DMS53 (cell line): Measurements from ENCODE around the gene CDK5RAP3.
"Not testable (repeated sequence)": the region's sequence is repeated elsewhere in the genome, so short reads cannot be mapped to it uniquely, and the experiment has no call there.

Experiments
- DNase-seq: peaks from one replicate; lab custom pipeline; 2025; lab: John Stamatoyannopoulos, UW

CDK5RAP3 gene

DNA sequence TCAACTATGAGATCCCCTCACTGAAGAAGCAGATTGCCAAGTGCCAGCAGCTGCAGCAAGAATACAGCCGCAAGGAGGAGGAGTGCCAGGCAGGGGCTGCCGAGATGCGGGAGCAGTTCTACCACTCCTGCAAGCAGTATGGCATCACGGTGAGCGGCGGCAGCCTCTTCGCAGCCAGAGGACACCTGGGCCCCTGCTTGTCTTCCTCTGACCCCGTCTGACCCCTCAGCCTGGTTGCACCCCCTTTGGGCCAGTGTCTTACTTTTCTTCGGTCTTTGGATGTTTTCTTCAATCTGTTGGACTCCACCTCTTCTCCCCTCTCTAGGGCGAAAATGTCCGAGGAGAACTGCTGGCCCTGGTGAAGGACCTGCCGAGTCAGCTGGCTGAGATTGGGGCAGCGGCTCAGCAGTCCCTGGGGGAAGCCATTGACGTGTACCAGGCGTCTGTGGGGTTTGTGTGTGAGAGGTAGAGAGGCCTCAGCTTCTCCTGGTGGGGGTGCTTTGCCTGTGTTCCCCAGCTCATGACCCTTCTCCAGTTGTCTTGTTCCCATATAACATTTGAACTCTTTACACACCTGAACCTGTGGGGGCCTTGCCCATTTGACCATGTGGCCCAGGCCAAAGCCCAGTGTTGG lies 4.4 kb downstream of the CDK5RAP3 start:
- DNase-seq, result no peak

DNA sequence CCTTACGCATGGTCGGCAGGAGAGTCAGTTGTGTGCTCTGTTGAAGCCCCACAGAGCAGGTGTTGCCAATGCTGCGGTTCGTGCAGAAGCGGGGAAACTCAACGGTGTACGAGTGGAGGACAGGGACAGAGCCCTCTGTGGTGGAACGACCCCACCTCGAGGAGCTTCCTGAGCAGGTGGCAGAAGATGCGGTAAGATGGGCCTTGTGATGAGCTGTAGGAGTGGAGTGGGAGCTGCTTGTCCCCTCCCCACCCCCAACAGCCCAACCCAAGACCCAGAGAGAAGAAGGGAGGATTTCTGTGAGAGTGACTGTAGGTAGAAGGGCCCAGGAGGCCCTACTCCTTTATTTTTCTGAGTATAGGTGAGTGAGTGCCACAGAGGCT lies 4.9 kb downstream of the CDK5RAP3 start:
- DNase-seq, result no peak

DNA sequence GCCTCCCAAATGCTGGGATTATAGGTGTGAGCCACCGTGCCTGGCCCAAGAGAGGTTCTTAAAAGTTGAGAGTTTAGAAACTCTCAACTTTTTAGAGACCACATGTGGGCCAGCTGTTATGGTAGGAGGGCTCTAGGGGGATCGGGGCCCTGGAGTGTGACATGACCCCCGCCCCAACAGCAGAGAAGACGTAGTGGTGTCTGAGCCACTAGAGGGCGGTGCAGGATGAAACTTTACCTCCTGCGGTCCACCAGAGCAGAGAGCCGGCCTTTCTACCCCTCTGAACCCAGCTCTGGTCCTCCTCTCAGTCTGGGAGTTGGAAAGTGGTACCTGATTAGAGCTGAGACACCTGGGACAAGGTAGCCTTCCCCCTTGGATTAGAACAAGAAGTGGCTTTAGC lies 7.4 kb downstream of the CDK5RAP3 start:
- DNase-seq, result peak; percentile 82

DNA sequence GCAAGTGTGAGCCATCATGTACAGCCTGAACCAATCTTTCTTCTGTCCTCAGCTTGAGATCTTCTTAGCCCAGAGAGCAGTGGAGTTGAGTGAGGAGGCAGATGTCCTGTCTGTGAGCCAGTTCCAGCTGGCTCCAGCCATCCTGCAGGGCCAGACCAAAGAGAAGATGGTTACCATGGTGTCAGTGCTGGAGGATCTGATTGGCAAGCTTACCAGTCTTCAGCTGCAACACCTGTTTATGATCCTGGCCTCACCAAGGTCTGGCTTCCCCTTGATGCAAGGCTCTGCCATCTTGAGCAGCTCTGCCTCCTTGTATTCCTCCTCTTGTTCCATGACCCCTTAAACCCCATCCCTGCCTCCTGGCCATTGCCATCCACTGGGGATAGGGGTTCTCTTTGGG lies 9.6 kb downstream of the CDK5RAP3 start:
- DNase-seq, result peak; percentile 84

DNA sequence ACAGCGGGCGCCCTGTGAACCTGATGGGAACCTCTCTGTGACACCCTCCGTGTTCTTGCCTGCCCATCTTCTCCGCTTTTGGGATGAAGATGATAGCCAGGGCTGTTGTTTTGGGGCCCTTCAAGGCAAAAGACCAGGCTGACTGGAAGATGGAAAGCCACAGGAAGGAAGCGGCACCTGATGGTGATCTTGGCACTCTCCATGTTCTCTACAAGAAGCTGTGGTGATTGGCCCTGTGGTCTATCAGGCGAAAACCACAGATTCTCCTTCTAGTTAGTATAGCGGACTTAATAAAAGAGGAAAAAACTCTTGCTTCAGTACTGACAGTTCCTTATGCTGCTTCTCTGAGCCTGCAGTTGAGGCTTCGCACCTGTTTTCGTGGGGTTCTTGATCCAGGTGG lies 10.5 kb downstream of the CDK5RAP3 start:
- DNase-seq, result no peak

DNA sequence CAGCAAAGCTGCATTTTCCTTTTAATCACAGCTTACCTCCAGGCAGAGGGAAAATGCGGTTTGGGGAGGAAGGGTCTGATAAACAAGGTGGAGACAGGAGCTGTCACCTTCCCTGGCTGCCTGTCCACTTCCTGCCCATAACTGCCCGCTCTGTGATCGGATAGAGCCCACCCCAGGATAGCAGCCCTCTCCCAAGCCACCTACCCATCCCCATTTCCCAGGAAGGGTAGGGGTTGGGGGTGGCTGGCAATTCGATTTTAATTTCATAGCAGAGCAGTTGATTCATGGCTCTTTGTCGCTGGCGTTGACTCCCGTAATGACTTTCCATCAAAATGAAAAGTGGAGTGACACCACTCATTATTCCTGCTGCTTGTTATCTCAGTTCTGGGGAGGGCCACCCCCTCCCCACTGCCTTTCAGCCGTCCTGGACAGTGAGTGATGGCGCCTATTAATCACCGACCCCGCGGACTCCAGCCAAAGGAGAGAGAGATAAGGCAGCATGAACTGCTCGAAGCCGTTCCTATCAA lies 11.2 kb downstream of the CDK5RAP3 start:
- DNase-seq, result no peak

DNA sequence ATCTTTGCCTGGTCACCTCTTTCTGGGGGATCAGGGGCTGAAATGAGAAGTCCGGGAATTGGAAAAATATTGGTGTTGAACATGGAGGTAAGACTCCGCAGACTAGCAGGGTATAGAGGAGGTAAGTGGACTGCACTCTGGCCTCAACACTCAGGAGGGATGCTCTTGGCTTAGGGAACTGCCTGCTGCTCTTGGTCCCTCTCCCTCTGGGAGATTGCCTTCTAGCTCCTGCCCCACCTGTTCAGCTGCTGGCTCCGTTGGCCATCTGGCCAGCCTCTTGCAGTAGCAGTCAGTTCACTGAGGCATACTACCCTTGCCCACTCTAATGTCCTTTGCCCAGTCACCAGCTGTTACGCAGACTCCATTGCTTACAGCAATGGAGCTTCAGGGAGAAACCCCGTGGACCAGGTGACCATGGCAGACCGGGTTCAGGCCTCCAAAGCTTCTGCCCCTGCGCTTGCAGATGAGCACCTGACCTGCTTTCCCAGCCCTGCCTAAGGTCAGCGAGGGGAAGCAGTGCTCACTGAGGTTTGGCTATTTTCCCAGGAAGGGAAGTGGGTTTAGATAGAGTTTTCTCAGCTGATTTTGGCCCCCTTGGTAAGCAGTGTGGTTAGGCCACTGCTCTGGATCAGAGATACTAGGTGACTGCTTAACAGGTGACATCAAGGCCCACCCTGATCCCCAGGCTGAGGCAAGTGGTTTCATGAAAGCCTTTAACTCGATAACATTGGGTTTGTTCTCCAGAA lies 11.9 kb downstream of the CDK5RAP3 start:
- no peak for DNase-seq

DNA sequence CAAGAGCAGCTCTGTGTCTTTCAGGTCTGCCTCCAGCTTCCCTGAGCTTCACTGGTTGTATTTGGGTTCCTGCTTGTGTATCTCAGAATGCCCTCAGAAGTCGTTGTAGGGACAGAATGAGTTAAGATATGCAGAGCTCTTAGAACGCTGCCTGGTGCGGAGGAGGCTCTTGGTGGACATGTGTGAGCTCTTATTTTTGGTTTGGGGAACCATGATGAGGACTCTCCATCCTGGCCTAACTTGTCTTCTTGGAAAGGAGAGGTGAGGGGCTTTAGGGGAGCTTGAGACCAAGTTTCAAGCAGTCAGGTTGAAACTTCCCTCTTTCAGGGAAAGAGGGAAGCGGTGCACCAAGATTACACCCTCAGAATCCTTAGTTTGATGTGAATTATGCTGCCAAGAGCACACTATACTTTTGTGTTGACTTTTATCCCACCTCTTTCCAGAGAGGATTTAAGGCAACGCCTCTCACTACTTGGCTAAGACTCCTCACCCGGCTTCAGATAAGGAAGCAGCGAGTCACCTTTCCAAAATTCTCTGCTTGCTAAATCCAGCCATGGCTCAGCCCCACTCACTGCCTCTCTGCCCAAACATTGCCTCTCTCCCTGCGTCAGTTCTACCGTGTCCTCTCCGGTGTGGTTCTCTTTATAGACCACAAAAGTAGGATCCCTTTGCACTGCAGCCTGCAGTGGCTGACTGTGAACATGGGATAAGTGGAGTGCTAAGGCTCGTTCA lies 12.7 kb downstream of the CDK5RAP3 start:
- no peak for DNase-seq

DNA sequence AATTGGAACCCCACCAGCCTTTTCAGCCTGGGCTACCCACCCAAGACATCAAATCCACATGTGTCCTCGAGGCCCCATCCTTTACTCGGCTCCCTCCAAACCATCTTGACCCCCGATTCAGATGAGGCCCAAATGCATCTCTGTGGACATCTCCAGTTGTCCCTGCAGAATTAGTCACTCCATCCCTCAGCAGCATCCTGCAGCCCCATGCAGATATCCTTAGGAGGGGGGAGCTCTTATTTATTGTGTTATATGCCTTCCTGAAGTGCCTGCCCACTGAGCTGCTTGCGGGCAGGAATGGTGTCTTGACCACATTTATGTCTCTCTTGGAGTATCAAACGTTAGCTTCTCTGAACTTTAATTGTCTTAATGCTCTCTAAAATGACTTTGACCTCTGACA lies 15.6 kb downstream of the CDK5RAP3 start:
- DNase-seq, result no peak

DNA sequence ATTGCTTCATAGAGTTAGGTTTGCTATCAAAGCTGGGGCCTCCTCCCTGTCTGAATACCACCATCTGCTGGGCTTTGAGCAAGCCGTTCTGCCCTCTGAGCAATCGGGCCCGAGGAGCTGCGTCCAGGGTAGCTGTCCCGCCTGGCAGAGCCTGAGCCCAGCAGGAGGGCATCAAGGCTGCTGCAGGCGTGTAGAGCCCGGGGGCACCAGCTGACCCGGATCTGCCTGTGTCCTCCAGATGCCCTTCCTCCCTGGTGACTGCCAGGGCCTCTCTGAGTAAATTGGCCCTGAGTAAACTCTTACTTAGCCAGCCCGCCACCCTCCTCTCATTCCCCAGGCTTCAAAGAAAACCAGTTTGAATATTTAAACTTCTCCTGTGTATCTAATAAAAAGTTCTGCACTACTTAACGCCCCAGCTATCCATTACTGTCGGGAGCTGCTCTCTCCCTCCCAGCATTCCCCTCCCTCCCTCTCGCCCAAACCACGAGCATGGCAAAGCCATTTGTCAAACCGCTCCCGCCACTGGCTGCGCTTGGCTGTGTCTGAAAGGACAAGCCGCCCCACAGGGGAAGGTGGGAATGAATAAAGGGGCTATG lies 16.4 kb downstream of the CDK5RAP3 start:
- peak; percentile 76 for DNase-seq

DNA sequence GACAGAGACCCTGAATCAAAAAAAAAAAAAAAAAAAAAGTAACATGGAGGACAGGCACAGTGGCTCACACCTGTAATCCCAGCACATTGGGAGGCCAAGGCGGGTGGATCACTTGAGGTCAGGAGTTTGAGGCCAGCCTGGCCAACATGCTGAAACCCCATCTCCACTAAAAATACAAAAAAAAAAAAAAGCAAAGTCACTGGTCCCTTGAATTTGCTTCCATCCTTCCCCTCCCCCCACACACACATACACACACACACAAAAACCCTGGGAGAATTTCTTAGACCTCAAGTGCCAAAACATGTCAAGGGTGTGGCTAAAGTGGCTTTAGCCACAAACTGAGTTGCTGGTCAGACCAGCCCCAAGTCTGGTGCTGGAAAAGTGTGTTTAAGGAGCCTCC lies 17.5 kb downstream of the CDK5RAP3 start:
- DNase-seq, result not testable (repeated sequence)

DNA sequence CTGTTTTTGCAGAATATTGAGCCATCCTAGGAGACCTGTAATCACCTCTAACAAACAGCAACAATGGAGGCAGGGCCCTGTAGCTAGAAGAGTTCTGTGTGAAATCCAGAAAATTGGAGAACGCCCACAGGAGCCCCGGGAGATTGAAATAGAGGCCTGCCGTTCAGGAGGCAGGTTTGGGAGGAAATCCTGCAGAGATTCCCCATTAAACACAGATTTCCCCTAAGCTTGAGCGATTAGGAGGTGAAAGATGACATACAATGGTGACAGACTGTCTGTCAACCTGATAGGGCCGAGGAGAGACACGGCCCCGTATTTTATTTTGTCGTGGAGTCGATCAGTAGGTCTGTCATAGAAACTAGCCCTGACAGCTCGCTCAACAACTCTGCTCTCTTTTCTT lies 18.2 kb downstream of the CDK5RAP3 start:
- no peak for DNase-seq

DNA sequence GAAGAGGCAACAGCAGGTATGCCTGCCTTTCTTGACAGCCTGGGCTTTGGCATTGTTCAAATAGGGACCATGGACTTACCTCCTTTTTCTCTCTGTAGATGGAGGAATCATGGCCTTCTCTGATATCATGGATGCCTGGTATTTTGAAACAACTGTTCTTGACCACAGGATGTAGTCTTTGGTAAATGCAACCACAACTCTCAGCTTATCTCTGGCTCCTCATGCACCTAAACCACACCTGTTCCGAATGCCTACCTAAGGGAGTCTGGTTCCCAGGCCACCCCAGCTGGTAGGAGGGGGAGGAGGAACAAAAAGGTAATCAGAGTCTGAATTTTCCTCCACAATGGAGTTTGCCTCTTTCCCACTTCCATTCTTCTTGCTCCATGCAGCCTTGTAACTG lies 18.8 kb downstream of the CDK5RAP3 start:
- no peak for DNase-seq

DNA sequence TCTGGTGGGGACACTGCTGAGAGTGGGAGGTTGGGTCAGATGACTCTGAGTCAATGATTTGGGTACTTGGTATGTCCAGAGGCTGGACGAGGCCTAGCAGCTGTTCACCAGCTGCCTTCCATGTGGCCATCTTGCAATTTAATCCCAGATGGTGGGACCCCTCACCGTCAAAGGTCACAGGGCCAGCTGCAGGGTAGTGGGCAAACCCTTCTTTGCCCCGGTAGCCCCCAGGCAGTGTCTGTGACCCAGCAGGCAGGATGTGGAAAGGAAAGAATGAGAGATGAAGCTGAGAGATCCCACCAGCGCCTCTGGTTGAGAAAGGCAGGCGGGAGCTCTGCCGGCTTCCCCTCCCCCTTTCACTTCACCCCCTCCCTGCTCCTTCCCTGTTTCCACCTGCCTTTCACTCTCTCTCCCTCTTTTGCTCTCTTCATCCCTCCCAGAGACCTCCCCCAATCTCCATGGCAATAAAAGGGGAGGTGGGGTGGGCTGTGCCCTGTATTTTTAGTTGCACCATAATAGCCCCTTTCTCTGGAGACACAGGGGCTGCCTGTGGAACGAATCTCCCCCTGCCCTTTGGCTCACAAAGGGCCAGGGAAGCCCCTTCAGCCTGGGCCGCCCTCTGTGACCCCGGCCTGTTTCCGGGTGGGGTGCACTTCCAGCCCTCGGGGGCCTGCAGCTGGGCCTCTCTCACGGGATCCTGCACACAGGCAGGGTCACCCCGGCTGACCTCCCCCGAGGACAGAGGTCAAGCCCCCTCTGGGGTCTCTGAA lies 20.2 kb downstream of the CDK5RAP3 start:
- DNase-seq, result no peak

DNA sequence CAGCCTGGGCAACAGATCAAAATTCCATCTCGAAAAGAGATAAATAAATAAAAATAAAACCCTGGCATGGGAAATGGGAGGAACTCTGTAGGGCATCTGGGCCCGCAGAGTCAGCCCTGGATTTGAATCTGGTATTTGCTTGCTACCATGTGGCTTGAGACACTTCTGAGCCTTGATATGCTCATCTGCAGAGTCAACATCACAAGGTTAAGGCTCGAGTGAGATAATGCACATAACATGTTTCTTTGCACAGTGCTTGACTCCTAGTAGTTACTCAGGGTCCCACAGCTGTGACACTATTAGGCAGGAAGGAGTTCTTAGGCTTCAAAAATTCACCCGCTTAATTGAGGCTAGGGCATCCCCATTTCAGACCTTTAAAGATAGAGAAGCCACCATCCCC lies 21.3 kb downstream of the CDK5RAP3 start:
- DNase-seq, result no peak

DNA sequence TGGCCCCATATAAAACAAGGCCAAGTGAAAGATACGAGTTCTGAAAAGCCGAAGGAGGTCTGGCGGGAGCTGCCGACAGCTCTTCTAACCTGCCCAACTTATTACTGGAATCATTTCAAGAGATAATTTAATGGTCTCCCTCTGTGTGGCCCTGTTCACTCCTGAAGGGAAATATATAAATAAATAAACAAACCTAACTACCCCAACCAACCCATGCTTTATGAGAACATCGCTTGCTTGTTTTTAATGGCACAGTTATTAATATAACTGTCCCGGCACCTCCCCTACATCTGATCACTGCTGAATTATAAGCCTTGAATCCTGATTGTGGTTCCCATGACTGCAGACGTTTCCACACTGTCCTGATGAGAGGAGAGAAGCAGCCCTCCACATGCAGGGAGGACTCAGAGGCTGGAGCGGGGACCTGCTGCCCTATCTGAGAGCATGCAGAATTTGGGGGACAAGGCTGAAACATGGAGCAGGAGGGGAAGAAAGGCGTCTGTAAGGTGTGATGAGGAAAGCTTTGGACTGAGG lies 22.2 kb downstream of the CDK5RAP3 start:
- DNase-seq, result no peak

DNA sequence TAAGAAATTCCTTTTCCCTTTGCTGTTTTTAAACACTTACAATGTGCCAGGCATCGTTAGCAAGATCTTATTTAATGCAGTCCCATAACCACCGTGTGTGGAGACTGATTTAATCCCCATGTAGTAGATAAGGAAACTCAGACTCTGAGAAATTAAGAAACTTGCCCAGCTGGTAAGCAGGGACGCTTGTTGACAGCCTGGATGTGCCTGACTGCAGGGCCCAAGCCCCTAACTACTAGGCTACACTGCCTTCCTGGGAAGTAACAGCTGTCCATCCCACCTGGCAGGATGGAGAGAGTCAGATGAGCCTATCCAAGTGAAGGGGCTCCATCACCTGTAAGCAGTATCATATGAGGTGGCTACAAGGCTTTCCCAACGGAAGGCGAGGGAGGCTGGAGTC lies 23.1 kb downstream of the CDK5RAP3 start:
- no peak for DNase-seq

DNA sequence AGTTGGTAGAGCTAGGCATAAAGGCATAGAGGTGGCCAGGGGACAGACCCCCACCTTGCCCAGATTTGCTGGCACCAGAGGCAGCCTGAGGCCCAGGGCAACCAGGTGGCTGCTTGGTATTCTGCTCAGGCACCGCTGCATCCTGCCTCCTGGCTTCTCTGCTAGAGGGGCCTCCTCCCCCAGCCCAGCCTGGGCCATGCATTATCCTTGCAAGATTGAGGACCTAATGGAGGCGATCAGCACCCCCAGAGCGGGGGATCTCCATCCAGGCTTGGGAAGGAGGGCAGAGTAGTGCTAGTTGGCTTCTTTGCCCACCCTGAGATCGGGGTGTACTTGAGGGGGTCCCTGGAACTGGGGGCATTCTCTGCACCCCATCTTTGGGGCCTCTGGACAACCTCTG lies 23.8 kb downstream of the CDK5RAP3 start:
- DNase-seq, result no peak

DNA sequence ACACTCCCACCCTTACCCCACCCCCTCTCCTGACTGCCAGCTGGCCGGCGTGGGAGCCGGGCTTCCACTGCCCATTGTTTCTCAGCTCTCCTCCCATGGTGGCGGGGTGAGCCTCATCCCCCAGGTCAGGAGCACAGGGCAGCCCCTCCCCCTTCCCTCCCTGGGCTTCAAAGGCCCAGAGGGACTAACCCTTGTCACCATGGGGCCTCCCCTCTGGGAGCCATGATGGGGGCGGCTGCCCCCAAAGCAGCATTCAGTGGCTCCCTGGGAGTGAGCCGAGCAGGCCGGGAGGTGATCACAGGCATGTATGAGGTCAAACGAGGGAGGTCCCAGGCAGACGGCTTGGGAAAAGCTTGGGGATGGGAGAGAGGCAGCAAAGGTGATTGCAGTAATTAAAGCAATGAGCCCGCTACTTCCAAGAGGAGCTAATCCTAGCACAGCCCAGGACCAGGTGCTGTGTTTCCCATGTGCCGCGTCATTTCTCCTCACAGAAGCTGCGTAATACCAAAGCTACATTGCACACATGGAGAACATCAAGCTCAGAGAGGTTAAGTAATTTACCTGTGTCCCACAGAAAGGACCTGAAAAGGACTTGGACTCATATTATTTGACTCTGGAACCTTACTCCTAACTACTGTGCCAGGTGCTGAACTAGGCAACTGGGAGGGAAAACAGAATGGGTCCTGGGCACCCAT lies 24.5 kb downstream of the CDK5RAP3 start:
- no peak for DNase-seq

DNA sequence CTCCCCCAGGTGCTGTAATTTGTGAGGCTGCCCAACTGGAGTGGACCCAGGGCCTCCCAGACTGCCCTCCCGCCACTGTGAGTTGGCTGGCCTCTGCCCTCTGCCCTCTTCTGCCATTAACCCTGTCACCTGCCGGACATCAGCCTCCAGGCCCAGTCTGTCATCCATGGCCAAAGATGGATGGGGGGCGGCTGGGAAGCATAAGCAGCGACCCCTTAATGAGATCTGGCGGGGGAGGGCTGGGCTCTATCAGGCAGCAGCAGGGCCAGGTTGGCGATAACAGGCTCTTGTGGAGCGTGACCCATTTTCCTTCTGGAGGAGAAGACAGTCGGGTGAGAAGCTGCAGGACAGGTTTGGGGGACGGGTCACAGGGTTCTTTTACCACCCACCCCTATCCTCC lies 25.3 kb downstream of the CDK5RAP3 start:
- no peak for DNase-seq

DNA sequence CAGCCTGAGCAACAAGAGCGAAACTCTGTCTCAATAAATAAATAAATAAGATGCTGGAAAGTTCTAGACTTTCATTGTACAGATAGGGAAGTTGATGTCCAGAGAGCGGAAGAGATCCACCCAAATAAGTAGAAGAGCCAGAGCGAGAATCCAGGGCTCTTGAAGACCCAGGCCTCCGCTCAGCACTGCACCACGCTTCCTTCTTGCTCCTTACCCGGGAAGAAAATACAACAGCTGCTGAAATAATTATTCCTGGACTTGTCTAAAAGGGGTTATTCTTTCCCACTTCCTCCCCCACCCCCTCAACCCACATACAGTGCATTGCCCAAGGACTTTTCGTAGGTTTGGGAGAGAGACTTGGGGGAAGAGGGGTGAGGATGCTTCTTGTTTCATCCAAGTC lies 26.7 kb downstream of the CDK5RAP3 start:
- DNase-seq, result no peak
